NCI-H2227 treated with DMSO at 0.1 percent for 48 hours (cell line): Measurements from ENCODE around the gene ARHGEF40.

Source experiments
- DNase-seq: peaks from one replicate; lab custom pipeline; 2025; lab: John Stamatoyannopoulos, UW

The ARHGEF40 gene

DNA sequence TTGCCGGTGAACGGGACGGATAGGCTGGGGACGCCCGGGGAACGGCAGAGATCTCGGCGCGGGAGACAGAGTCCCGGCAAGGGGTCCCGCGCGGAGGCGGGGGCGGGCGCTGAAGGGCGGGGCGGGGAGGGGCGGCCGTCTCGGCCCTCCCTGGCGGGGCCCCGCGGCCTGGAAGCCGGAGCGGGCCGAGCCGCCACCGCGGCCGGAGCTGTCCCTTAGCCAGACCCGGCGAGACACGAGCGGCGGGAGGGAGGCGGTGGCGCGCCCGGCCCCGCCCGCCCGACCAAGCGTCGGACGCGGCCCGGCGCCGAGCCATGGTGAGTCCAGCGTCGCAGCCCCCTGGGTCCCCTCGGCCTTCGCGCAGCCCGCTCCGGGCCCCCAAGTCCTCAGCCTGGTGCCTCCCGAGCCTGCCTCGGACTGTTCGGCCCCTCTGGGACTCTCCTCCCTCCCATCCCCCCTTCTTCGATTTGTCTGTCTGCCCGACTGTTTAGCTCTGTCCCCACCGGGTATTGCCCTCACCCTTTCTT lies at the start of gene ARHGEF40:
TSS of gene ARHGEF40 (plus strand) at position 222 of the 527 bp plus-strand sequence. CDS start at position 315, 93 bp downstream.
- peak; percentile 52 for DNase-seq

DNA sequence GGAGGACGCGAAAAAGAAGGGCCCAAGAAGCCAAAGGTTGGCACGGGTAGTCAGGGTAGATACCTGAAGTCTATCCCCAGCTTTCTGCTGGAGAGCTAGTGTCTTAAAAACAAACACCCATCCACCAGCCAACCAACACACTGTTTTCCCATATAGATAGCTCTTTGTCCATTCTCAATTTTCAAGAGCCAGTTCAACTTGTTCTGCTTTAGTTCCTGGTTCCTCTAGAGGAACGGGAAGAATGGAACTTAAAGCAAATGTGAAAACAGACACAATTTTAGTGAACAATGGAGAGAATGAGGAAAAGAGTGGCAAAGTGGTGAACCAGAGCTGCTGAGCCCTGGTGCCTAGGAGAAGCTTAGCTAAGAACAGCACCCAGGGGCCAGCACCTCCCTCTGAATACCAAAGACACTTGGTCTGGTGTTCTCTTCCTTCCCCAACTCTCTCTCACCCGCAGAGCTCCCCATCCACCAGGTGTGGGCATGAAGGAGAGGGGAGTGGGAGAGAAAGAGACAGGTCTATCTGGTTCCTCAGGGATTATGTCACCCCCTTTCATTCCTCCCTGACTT lies 49.0 kb upstream of the ARHGEF40 start:
- DNase-seq = no peak

DNA sequence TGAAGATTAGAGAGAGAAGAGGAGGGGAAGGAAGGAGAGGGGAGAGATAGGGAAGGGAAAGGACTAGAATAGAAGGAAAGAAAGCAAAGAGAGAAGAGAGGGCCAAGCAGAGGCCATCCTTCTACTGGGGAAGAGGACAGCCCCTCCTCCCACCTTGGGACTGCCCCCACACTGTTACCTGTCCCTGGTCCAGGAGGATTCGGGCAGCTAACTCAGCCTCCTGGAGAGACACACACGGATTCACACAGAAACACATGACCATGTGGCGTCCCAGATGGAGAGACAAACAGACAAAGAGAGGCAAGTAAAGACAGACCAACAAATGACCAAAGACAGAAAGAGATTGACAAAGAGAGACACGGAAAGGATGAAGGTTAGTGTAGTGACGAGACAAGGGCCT lies 47.4 kb upstream of the ARHGEF40 start:
- DNase-seq = no peak

DNA sequence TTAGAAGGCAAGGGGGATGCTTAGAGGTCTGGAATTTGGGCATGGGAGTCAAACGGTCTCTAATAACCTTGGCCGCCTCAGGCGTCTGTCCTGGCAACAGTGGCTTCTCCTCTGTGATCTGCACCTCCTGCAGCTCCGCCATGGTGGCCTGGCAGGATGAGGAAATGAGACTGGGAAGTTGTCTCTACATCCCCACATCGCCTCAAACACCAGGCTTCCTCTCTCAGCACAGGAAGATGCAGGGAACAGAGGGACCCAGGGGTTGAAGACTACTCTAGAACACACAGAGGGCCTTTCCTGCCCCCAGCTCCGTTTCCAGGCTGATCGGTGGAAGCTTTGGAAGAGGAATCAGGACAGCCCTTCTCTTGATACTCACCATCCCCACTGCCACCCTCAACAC lies 46.9 kb upstream of the ARHGEF40 start:
- no peak for DNase-seq

DNA sequence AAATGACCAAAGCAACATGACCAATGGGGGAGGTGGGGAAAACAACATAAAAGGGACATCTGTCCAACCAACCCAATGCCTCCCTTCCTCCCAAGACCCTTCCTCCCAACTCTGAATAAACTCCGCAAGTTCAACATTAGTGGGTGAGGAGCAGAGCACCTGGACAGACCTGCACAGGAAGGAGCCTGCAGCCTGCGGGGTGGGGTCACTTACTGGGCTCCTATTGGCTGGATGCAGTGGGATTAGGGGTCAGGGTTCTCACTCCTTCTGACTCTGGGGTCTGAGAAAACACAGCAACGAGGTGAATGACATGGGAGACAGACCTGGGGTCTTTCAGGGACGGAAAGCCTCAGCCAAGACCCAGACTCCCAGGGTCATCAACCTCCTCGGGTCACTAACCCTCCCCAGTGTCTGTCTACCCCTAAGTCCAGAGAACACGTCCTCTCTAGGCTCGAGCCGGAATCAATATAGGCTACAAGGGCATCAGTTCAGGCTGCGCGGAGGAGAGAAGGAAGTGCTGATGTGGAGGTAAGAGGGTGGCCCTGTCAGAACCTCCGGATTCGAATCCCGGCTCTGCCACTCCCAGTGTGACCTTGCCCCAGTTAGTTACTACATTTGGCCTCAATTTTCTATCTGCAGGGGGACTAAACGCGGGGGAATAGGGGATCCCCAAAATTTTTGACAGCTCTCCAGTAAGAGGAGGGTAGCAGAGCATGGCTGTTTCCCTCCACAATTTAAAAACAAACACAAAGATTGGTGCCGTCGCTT lies 46.1 kb upstream of the ARHGEF40 start:
- DNase-seq = no peak

DNA sequence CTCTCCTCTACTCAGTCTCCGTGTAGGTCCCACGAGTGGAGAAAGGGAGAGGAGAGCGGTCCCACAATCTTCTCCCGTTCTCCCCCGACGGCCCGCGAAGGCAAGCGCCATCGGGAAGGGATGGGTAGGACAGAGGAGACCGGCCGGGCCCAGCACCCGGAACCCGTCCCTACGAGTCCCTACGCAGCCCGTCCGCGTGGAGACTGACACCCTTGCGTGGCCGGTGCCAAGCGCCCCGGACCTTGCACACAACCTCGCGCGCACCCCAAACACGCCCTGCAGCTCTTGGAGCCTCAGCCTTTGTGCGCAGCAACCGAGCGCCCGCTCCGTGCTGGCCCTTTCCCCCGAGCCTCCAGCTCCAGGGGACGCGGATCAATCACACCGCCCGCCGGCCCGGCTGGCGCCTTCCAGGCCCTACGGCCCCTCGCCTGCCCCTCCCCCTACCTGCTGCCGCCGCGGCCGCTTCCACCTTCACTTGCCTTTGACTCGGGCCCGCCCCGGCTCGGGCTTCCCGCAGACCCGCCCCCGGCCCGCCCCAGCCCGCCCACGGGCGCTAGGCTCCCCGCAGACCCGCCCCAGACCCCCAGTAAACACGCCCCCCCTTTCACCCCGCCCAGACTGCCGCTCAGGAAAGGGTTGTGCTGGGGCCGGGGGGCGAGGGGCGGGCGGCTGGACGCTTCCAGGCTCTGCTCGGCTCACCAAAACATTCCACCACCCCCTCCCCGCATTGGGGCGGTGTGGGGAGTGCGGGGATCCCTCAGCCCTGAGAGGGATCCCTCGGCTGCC lies 45.3 kb upstream of the ARHGEF40 start, which contains the start of gene NDRG2:
TSS of gene NDRG2 (minus strand) at position 477 of the 786 bp plus-strand sequence. CDS start 1,746 bp downstream, outside the sequence.
- peak; percentile 53 for DNase-seq

DNA sequence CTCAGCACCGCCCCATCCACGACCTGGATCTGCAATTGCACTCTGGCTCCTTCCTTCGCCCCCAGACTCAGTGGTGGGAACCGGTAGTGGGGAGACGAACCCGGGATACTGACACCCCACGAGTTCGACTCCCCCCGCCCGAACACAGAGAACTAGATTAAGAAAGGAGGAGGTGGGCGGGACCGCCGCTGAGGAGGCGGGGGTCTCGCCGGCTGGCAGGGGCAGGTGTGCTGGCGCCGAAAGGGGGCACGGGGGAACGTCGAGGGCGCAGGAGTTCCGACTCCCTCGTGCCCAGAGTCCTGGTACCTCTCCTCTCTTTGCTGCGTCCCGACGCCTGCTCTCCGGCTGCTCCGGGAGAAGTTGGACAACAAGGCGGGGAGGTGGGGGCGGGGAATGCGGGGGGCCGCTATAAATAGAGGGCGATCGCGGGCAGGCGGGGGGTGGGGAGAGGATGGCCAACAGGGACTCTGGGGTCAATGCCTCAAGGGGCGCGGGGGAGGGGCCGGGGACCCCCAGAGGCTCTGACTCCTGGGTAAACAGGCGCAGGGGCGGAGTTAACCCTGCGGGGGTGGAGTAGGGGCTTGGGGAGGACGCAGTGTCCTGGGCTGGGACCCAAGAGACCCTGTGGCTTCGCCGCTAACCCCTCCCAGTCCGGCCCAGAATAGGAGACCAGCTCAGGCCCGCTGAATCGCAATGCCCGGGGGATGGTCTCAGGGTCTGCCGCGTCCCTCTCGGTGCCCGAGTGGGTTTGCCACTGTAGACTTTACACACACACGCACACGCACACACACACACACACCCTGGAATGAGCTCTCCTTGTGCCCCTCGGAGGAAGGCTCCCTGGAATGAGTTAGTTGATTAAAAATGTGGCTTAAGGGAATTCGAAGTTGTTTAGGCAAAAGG lies 44.5 kb upstream of the ARHGEF40 start:
- DNase-seq = no peak

DNA sequence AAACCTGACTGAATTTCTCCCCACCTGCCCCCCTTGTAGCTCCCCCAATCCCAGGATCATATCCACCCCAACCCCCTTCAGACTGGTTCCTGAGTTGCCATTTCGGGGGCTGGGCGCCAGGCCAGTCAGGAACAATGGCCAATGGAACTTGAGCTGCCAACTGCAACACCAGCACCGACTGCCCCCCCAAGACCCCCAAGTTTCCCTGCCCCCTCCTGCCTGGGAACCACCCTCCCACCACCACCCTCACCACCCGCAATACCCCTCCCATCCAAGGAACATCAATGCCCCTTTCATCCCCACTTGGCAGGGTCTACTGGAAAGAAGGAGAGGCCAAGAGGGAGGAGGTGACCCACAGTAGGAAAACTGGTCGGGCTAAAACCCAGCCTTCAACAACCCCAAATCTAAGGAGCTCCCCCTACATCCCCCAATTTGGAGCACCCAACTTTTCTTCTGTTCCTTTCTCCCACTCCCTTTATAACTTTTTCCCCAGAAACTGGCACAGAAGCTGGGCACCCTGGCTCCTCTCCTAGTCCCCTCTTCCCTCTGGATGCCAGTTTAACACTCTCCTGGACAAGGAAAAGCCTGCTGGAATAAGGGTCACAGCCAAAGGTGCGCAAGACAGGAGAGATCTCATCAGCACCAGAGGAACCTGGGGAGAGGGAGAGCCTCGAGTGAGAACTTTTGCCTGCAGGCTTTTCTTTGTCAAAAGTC lies 43.7 kb upstream of the ARHGEF40 start:
- no peak for DNase-seq

DNA sequence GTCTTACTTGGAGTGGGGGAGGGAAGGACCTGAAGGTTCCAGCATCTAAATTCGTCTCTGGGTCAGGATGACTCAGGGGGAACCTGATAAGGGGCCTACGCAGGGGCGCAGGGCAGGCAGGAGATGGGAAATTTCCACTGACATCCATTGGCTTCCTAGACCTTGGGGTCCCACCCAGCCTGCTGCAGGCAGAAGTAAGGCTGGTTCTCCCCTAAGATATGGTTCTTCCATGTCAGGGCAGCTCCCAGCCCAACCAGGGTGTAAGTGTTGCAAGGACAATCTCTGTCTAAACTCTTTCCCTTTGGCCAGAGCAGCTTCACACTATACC lies 43.2 kb upstream of the ARHGEF40 start:
- no peak for DNase-seq

DNA sequence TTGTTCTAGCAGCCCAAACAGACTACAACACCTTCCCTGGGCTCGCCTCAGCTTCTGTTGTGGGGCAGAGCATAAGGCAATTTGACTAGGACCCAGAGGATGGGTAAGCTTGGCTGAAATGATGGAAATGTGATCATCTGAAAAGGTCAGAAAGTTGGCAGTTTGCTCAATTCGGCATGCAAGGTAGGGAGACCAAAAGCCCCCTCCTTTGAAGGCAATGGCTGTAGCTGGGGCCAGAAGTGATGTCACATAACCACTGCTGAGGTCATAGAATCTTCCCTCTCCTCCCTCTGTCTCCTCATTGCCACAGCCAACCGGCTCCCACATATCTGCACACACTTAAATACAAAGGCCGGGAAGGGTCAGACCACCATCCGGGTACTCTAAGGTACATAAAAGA lies 40.2 kb upstream of the ARHGEF40 start, which contains the start of gene TPPP2:
TSS of gene TPPP2 (plus strand) at position 301 of the 400 bp plus-strand sequence. CDS start 365 bp downstream, outside the sequence.
- no peak for DNase-seq

DNA sequence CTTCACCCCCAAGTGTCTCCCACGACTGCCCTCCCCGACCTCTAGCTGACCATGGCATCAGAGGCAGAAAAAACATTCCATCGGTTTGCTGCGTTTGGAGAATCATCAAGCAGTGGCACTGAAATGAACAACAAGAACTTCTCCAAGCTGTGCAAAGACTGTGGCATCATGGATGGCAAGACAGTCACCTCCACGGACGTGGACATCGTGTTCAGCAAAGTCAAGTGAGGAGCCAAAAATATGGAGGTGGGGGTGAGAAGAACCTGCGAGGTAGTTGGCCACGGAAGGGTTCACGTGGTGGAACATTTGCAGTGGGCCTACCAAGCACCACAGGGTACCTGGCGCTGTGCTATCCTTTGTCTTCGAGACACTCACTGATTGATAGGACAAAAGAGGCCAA lies 39.6 kb upstream of the ARHGEF40 start:
- DNase-seq = no peak

DNA sequence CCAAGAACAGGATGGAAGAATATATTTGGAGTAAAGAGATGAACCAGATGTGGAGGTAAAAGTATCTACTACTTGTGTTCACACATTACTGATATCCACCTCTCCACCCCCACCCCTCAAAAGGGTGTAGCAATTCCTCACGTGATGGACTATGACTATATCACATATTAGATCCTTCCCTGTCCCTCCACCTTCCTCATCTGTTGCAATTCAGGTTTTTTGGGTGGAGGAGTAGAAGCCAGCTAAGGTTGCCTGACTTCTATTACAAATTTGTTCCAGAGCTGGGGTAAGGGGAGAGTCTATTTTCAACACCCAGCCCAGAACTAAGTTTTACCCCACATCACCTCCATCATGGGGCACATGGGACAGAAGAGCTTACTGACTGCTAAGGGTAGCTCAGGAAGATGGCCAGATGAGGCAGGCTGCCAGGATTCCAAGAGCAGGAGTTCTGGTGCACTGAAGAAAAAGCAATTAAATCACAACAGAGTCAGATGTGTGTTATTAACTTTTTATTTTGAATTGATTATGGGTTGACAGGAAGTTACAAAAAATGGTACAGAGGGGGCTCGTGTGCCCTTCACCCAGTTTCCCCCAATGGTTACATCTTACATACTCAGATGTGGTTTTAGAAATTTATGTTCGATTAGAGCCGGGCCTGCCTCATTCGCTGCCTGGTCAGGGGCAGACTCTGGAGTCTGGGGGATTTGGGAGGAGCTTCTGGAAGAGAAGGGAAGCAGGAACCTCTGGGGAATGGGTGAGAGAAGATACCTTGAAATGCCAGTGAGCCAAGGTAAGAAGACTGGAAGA lies 37.6 kb upstream of the ARHGEF40 start:
- no peak for DNase-seq

DNA sequence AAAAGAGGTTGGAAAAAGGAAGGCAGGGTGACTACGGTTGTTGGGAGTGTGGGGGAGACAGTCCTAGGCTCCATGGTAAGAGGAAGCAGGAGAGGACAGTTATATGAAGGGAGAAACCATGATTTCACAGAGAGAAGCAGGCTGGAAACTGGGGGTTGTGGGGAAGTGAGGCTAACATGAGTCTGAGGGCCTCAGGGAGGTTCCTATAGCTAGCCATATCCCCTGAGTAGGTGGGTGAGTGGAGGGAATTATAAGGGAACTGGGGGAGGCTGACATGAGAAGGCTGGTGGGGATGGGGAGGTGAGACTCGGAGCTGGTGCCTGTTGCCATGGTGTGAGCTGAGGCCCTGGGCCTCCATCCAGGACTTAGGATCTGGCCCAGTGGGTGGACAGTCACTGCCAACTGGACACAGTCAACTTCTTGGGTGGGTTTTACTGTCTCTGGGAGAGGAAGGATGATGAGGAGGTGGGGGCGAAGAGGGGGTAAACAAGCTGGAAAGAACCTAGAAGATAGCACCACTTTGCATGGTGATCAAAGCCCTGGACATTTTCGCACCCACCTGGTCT lies 36.9 kb upstream of the ARHGEF40 start:
- DNase-seq = no peak

DNA sequence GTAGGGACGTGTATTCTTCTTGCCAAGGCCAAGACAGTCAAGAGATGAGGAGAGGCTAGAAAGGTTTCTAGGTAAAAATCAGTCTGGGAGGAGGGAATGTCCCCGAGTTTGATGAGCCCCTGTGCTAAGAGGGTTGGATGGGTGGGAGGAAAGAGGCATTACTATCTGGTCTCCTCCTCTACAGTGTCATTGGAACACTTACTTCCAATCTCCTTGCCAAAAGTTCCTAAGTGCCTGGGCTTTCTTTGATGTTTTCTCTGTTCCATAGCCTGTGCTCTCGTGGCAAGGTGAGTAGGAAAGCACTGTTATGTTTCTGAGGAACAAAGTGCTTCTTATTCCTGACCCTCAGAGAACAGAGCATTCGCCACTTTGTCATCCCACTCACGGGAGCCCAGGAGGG lies 35.4 kb upstream of the ARHGEF40 start, which contains the start of gene RNASE13:
TSS of gene RNASE13 (minus strand) at position 101 of the 400 bp plus-strand sequence. CDS start 519 bp downstream, outside the sequence.
- DNase-seq = no peak

DNA sequence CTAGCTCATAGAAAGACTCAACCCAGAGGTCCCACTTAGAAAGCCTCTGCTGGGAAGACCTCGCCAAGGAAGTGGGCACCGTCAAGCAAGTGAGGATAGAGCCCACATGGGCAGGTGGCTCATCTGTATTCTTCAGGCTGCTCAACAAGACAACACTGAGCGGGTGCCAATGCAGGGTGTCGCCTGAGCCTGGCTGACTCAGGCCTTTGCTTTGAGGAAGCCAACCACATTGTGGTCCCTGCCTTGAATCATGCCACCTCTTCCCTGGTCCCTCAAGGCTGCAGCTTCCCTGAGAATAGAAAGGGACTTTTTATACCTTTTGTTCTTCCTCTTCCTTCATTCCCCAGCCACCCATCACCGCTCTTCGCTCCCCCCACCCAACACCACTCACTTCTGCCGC lies 33.4 kb upstream of the ARHGEF40 start:
- no peak for DNase-seq

DNA sequence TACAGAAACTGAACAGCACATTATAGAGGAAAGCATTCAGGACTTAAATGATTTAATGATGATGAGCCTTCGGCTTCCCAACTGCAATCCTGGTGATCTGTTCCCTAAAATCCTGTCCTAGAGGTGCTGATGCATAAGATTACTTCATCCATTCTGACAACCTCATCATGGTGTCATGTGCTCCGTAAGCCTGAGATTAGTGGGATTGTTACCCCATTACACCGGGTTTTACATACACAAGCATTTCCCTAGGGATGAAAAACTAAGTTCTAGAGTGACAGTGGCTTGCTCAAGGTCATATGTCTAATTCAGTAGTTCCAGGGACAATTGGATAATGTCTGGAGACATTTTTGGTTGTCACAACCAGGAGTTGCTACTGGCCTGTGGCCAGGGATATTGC lies 32.9 kb upstream of the ARHGEF40 start:
- no peak for DNase-seq

DNA sequence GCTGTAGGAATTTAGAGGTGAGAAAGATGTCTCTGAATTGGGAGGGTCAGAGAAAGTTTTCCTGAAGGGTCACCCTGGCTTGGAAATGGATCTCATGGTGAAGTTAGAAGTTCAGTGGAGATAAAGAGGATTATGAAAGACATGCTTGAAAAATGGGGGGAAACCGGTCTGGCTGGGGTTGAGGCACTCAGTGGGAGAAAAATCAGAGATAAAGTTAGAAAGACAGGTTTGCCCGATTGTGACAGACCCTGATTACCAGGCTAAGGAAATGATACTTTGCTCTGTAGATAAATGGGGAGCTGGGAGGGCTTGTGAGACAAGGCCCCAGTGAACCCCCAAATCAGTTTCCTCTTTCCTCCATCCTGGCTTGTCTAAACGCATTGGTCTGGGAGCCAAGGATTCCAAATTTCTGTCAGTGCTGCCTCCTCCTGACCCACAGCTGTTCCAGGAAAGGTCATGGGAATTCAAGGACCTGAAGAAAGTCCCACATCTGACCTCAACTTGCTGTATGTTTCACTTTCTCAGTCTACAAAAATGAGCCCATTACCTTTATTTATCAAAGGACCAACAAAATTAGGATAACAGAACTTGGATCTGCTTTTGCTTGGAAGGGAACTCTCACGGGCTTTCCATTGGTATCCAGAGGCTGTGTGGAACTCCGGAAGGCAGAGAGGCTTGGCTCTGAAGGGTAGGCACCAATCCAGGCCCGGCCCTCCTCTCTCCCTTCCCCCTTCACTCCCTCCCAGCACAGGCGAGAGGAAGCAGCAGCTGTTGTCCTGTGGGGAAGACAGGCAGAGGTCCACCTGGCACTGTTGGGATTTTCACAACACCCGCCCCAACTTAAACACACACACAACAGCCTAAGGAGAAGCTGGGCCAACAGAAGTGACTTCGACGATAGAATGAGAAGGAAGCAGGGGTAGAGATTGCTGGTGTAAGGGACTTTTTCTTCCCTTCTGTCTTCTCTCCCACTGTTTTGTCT lies 31.4 kb upstream of the ARHGEF40 start:
- peak; percentile 16 for DNase-seq
